ENCODE data around the gene MIA. TPM values are rescaled to one million over a fixed set of nuclear protein-coding genes. Genes with fewer than 3 reads are reported as not detected.
A peak's percentile ranks its signal among the peaks of the same experiment; 100 is the strongest.

Gene MIA
- total and polyA plus RNA-seq, 12 donors: 0.63 to 2.4 (median 1.1) TPM; not detected in 5

DNA sequence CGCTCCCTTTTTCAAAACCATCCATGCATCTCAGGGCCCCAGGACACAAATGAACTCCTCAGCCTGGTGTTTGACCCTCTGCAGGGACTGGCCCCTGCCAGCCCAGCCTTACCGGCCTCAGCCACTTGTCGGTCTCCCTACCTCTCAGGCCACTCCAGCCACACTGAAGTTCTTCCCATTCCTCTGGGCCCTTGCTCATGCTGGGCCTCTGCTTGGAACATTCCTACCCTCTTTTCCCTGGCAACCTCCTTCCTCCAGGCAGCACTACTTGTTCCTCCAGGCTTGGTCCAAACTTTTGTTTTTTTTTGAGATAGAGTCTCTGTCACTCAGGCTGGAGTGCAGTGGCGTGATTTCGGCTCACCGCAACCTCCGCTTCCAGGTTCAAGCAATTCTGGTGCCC lies 16.0 kb downstream of the MIA start:
- TF ChIP-seq, protein P1, sequence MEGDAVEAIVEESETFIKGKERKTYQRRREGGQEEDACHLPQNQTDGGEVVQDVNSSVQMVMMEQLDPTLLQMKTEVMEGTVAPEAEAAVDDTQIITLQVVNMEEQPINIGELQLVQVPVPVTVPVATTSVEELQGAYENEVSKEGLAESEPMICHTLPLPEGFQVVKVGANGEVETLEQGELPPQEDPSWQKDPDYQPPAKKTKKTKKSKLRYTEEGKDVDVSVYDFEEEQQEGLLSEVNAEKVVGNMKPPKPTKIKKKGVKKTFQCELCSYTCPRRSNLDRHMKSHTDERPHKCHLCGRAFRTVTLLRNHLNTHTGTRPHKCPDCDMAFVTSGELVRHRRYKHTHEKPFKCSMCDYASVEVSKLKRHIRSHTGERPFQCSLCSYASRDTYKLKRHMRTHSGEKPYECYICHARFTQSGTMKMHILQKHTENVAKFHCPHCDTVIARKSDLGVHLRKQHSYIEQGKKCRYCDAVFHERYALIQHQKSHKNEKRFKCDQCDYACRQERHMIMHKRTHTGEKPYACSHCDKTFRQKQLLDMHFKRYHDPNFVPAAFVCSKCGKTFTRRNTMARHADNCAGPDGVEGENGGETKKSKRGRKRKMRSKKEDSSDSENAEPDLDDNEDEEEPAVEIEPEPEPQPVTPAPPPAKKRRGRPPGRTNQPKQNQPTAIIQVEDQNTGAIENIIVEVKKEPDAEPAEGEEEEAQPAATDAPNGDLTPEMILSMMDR (IDR thresholded peaks at IDR 0.05): no peak
- intact Hi-C loops (cut with DNase I): loop anchor here in 1 of 10 donors (10.0 kb wide), 1 partner anchor 77 kb away; the partner anchor contains the start of genes COQ8B and ITPKC
- Histone ChIP-seq H3K27me3 (no peaks in the 10 kb centered on the region), H3K27ac (no peak overlapping the region), H3K9me3 (no peaks in the 10 kb centered on the region), H3K36me3 (peaks cover 0 to 65% (median 0%) of the 10 kb centered on the region in 9 donors), H3K4me1 (no peaks in the 10 kb centered on the region), H3K4me3 (no peak overlapping the region)
- ATAC-seq (no peak), DNase-seq (no peak)
- 82 to 97% methylated on average over 7 of the region's 7 CpGs for WGBS, 2 donors

DNA sequence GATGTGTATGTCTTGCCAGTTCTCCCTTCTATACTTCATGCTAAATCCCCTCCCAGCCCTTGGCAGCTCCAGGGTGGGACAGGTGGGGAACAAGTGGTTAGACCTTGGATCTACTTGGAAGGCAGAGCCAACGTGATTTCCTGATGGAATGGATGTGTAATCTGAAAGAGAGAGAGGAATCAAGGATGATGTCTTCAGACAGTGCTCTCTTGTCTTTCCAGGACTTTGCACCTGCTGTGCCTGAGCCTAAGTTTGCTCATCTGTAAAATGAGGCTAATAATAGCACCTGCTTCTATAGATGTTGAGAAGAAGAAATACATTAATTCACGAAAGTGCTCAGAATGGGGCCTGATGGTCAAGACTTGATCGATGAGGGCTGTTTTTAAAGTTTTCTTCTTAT lies 16.7 kb downstream of the MIA start:
- no peaks in the 10 kb centered on the region for H3K4me1 ChIP-seq
- DNase-seq (no peak), ATAC-seq (no peak)
- H3K36me3 ChIP-seq: peaks cover 0 to 62% (median 0%) of the 10 kb centered on the region in 9 donors
- WGBS, 2 donors: 88 to 91% methylated on average over 3 of the region's 3 CpGs
- no peaks in the 10 kb centered on the region for H3K9me3 ChIP-seq
- no peak overlapping the region for H3K27ac ChIP-seq
- no peaks in the 10 kb centered on the region for H3K27me3 ChIP-seq
- intact Hi-C loops (cut with DNase I): loop anchor here in 1 of 10 donors (10.0 kb wide), 1 partner anchor 77 kb away; the partner anchor contains the start of genes COQ8B and ITPKC
- H3K4me3 ChIP-seq: no peak overlapping the region
- TF ChIP-seq, protein P1 (IDR thresholded peaks at IDR 0.05): no peak

DNA sequence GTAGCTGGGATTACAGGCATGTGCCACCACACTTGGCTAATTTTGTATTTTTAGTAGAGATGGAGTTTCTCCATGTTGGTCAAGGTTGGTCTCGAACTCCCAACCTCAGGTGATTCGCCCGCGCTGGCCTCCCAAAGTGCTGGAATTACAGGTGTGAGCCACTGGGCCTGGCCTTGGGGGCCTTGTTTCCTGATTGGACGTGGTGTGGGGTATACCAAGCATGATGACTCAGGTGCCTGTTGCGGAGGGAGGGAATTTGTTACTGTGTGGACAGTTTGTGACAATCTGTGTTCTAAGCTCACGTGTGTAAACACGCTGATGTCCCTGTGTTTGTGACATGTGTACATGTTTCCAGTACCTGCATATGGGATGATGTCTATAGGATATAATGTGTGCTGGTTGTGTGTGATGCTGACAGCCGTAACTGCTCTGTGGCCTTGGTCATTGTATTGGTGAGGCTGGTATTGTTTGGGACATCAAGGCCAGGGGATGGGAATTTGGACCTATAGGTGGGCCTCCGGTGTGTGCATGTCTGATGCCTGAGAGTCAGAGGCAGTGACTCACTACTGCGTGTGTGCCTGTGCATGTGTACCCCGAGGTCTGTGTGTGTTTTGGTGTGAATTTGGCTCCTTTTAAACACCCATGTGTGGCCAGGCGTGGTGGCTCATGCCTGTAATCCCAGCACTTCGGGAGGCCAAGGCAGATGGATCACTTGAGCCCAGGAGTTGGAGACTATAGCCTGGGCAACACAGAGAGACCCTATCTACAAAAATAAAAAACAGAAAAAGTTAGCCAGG lies 22.0 kb downstream of the MIA start:
- Histone ChIP-seq H3K4me3 (peak overlapping the region in 3 of 10 donors; percentile 79 to 96 (median 93)), H3K27me3 (no peaks in the 10 kb centered on the region), H3K9me3 (no peaks in the 10 kb centered on the region), H3K36me3 (peaks cover 0 to 46% (median 9%) of the 10 kb centered on the region in 9 donors), H3K27ac (peak overlapping the region in 9 of 10 donors; percentile 83 to 99 (median 97)), H3K4me1 (peaks cover 12 to 37% (median 32%) of the 10 kb centered on the region in 9 donors)
- intact Hi-C loops (cut with DNase I): loop anchor here in 4 of 10 donors (1.0 to 10.0 kb wide), 4 partner anchors 19 to 83 kb away; partner anchors contain the start of genes COQ8B (in 2 of the 4), ITPKC (in 2 of the 4), ACTMAP (in 1 of the 4) and RAB4B (in 1 of the 4)
- WGBS, 2 donors: 94 to 97% methylated on average over 14 of the region's 14 CpGs
- ATAC-seq (no peak), DNase-seq (no peak)
- TF ChIP-seq, protein P1 (IDR thresholded peaks at IDR 0.05): no peak

DNA sequence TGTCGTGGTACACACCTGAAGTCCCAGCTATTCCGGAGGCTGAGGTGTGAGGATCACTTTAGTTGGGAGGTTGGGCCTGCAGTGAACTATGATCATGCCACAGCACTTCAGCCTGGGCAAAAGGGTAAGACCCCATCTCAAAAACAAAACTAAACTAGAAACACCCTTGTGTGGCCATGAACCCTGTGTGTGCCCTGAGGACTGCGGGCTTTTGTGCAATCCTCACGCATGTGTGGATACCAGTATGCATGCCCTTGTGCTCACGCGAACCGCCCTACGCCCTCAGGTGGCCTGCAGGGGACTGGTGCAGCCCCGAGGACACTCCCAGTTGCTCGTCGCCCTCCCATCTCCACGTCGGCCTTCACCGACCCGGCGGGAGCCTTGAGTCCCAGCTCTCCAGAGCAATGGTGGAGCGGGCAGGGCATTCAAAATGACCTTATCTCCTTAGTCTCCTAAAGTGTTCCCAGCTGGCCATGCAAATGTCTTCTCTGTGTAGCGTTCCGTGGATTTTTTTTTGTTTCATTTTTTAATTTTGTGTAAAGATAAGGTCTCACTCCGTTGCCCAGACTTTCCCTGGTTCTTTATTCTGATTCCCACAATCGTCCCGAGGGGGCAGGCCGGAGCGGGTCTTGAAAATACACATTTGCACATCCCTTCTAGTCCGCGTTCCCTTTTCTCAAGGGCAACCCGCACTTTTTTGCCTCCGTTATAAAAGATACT lies 22.8 kb downstream of the MIA start:
- TF ChIP-seq, protein P1 (IDR thresholded peaks at IDR 0.05): peak in 8 of 9 donors; percentile 8 to 64 (median 42)
- DNase-seq (peak; percentile 63 to 69), ATAC-seq (peak; percentile 5 to 58 (median 34))
- Histone ChIP-seq H3K9me3 (no peaks in the 10 kb centered on the region), H3K36me3 (peaks cover 0 to 39% (median 9%) of the 10 kb centered on the region in 9 donors), H3K27ac (peak overlapping the region; percentile 42 to 99 (median 96)), H3K27me3 (no peaks in the 10 kb centered on the region), H3K4me3 (peak overlapping the region; percentile 11 to 97 (median 83)), H3K4me1 (peaks cover 19 to 45% (median 39%) of the 10 kb centered on the region in 9 donors)
- 12% methylated on average over 28 of the region's 28 CpGs for WGBS, 2 donors
- intact Hi-C loops (cut with DNase I): loop anchor here in 5 of 10 donors (1.0 to 10.0 kb wide), 8 partner anchors 19 to 83 kb away; partner anchors contain the start of genes RAB4B (in 5 of the 5), ACTMAP (in 4 of the 5), COQ8B (in 3 of the 5) and ITPKC (in 3 of the 5)
